GM19023 (cell line): ENCODE data around the gene MOB3A.
"Not testable (repeated sequence)": the region's sequence is repeated elsewhere in the genome, so short reads cannot be mapped to it uniquely, and the experiment has no call there.

ENCODE experiments used
- ATAC-seq: cut with Tn5 transposase; IDR thresholded peaks from one replicate; pipeline ENCODE4 v1.9.1; 2021; ENCODE audit warnings: mild to moderate bottlenecking, moderate library complexity; ENCODE audit not compliant: unreplicated experiment

The MOB3A gene

DNA sequence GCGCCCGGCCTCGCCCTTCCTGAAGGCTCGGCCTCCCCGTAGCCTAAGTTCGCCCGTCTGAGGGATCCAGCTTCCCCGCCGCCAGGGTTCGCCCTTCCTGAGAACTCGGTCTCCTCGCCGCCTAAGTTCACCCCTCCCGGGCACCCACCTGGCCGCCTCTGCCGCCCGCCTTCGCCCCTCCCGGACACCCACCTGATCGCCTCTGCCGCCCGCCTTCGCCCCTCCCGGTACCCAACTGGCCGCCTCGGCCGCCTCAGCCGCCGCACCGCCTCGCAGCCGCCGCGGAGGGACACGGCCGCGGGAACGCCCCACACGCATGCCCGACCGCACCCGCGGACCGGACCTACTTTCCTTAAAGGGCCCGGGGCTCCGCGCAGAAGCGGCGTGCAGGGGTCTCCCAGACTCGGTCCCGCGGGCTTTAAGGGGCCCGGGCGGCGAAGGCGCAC is at the start of gene MOB3A:
MOB3A (minus strand) TSS at position 293 of the 446 bp plus-strand sequence. CDS start 17,766 bp downstream, outside the sequence.
- no peak for ATAC-seq

GRCh38 chr19:2145831-2146241 is 49.7 kb upstream of the MOB3A start:
- ATAC-seq: no peak

- no peak for ATAC-seq
These were observed 48.1 kb upstream of the MOB3A start for GRCh38 chr19:2144190-2144589.

DNA sequence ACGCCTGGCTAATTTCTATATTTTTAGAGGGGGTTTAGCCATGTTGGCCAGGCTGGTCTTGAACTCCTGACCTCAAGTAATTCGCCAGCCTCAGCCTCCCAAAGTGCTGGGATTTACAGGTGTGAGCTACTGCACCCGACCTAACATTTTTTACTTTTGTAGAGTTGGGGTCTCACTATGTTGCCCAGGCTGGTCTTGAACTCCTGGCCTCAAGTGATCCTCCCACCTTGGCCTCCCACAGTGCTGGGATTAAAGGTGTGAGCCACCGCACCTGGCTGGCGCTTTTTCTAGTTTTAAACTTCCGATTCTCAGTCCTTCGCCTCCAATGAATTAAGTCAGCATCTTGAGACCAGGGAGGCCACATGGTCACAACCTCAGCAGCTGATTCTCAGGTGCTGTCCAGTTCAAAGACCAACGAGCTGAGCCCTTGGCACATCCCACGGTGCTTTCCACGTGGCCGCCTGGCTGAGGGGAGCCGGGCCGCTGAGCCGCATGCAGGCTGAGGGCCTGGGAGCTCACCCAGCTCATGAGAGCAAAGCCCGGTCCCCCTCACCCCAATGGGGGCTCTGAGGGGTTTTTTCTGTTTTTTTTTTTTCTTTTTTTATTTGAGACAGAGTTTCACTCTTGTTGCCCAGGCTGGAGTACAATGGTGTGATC is 46.2 kb upstream of the MOB3A start:
- ATAC-seq: no peak

GRCh38 chr19:2140138-2140569 is 44.0 kb upstream of the MOB3A start:
- no peak for ATAC-seq

DNA sequence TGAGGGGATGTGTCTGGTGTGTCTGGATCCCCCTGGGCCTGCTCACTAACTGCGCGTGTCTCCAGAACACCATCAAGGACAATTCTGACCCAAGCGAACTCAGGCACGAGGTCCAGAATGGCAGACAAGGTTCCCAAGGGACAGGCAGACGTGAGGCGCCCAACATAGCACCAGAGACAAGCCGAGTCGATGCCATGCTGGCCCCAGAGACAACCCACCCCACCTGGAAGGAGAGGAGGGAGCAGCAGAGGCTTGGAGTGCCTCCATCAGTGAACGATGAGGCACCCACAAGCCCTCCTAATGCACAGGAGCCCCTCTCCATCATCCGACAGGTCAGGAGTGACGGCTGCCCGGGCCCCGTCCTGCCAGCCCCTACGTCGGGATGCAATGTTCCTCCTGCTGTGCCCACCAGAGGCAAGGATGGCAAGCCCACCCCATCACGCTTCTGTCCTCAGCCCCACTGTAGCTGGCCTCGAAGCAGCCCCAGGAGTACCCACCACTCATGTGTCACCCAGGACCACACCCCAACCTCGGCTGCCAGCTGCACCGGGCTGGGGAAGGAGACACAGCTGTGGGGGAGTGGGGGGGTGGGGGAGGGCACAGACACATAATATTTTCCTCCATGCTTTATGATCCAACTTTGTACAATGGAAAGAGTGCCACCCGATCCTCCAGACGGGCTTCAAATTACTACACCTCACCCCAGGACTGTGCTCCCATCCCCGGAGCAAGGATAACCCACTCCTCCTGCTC is 43.4 kb upstream of the MOB3A start:
- no peak for ATAC-seq

DNA sequence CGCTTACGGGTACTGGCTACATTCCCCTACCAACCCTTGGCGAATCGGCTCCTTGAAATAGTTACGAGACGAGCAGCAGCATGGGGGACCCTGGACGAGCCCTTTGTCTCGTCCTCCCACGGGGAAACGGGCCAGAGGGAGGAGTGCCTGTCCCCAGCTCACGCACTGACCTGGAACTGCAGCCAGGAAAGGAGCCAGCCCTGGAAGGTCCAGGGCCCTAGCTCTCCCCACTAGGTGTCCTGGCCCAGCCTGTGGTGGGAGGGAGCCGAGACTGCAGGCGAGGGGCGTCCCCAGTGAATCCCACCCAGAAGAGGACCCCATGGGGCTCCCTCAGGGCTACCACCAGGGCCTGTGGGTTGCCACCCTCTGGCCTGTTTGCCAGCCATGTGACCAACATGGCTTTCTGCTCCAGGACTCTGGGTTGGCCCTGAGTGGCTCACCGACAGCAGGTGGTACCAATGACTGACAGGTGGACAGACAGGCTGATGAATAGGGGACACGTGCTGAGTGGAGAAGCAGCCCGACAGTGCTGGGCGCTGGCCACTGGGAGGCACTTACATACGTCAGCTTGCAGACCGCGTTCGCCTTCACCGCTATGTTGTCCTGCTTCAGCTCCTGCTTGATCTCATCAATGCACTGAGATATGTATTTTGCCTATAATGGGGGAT is 42.1 kb upstream of the MOB3A start:
- ATAC-seq: no peak

DNA sequence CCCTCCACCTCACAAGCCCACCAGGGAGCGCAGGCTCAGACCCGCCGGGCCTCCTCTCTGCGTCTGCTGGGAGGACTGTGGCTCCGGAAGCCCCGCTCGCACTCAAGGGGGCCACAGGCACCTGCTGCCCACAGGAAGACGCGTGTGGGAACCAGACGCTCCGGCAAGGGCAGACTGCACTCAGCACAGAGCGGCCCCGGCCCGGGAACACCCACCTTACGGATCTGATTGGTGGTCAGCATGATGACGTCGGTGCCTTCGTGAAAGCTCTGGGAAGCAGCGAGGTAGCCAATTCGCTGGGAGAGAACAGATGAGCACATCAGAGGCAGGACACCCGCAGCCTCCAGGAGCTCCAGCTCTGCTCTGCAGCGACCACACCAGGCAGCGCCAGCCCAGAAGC is 40.7 kb upstream of the MOB3A start:
- no peak for ATAC-seq

- no peak for ATAC-seq
These were observed 39.6 kb upstream of the MOB3A start for GRCh38 chr19:2135474-2136402.

DNA sequence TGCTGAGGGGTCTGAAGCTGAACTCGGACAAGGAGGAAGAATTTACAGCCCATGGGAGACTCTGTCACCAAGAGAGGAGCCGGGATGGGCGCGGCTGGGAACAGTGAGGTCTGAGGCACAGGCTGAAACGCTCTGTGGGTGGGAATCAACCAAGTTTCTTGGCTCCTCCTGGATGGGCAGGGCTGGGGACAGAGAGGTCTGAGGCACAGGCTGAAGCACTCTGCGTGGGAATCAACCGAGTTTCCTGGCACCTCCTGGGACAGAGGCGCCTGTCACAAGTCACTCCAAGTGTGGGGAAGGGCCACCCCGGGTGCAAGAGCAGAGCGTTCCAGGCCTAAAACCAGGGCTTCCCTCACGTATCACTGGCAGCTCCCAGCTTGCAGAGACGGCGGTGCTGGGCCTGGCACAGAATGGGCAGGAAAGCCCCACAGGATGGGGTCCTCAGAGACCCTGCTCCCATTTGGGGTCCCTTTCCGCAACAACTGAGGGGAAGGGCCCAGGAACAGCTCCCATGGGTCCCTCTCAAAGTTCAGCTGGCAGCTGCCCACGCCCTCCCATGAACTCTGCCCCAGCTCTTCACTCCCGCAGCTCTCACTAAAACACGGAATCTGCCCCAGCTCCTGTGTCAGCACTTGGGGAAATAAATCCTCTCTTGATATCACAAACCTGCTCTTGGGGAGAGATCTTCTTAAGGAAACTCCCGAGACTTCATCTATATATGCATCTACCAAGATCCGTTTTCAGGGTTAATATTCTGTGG is 36.8 kb upstream of the MOB3A start:
- no peak for ATAC-seq

DNA sequence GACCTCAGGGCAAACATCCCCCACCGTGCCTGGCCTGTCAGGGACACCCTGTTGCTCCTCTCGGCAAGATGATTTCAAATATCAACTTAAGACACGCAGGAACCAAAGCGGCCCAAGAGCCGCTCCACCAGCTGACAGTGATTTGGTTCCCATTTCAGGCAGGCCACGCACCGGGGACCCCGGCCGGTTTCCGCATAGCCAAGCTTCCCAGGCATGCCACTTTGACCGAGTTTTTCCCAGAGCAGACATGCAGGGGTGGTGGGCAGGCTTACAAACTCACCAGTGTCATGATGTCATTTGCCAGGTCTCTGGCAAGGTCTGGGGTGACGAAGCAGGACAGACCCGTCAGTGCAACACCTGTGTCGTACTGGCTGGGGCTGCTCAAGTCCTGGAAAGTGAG is 36.1 kb upstream of the MOB3A start:
- ATAC-seq: no peak

DNA sequence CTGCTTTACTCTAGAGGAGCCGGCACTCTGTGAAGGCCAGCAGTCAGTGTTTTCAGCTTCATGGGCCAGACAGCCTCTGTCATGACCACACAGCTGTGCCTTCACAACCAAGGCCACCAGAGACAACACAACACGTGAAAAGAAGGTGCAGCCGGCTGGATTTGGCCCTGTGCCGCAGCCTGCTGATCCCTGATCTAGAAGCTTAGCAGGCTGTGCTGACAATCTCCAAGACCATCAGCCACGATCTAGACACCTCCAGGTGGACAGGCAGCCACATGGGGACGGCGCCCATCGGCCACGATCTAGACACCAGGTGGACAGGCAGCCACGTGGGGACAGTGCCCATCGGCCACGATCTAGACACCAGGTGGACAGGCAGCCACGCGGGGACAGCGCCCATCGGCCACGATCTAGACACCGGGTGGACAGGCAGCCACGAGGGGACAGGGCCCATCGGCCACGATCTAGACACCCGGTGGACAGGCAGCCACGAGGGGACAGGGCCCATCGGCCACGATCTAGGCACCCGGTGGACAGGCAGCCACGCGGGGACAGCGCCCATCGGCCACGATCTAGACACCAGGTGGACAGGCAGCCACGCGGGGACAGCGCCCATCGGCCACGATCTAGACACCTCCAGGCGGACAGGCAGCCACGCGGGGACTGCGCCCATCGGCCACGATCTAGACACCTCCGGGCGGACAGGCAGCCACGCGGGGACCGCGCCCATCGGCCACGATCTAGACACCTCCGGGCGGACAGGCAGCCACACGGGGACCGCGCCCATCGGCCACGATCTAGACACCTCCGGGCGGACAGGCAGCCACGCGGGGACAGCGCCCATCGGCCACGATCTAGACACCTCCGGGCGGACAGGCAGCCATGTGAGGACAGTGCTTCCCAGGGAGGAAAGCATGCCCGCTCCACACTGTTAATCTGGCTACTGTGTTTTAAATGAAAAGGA is 35.2 kb upstream of the MOB3A start:
- ATAC-seq: not testable (repeated sequence)

DNA sequence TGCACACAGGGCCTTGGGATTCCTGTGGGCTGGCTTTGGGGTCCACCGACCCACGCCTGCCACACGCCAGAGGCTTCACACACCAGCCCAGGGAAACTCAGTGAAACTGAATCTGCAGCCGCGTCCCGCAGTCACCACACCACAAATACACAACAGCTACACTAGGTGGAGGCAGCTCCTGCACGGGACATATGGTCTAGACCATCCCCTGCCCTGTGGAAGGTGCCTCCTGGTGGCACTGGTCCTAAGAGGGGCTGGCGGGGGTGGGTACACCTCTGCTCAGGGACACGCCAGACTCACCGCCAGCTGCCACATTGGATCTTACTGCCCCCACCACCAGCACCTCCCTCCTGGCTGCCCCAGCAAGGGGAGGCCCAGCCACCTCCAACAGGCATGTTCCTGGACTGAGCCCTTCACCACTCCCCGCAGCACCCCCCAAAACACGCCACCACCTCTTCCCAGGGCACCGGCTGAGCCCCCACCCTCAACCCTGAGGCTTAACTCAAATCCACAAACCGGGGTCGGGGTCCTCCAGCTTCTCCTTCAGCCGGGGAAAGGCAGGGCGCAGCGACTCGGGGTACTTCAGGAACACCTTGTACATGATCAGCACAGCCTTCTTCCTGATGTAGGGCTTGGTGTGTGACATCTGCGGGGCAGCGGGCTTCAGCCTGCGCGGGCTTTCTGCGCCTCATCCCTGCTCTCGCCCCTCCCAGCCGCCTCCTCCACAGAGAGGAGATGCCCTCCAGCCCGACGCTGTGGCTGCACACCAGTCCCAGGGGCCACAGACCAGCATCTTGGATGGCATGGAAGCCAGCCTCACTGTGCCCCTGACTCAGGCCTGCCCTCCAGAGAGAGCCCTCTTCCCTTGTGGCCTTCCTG is 34.0 kb upstream of the MOB3A start:
- no peak for ATAC-seq

DNA sequence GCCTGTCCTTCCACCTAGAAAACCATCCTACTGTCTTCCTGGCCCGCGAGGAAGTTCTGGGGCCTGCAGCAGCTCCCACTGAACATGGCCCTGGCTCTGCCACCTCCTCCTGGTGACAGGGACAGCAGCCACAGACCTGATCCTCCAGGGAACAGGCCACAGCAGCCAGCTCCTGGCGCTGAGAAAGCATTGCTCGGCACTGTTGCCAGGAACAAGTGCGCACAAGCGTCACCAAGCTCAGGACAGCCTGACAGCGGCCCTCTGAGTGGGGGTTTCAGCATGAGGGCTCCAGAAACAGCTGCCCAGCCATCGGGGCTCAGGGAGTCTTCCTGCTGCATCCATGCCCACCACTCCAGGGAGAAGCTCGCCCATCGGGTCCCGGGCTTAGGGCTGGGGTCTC is 33.4 kb upstream of the MOB3A start:
- no peak for ATAC-seq

DNA sequence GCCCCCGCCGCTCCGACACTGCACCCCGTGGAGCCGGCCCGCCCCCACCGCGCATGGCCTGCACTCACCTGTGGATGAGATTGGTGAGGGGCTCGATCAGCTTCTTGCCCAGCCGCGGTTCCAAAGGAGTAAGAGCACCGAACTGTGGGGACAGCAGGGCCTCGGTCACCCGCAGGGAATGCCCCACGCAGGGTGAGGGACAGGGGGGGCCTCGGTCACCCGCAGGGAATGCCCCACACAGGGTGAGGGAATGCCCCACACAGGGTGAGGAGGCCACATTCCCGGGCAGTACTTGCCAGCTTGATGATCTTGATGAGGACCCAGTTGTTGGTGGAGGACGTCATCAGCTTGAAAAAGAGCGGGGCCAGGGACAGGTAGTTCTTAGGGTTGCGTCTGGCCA is 32.9 kb upstream of the MOB3A start:
- ATAC-seq: no peak

GRCh38 chr19:2128252-2128651 is 32.1 kb upstream of the MOB3A start:
- ATAC-seq: not testable (repeated sequence)

DNA sequence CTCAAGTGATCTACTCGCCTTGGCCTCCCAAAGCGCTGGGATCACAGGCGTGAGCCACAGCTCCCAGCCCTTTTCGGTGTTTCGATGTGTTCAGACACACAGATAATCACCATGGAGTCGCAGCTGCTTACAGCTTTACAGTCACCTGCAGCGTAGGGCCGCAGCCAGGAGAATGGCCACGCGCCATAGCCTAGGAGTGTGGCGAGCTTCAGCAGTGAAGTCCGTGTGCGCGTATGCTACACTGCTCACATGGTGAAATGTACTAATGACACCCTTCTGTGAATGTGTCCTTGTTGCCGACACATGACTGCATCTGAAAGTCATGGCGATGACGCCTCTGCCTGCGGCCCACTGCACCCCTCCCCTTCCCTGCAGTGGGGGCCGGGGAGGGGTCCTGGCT is 31.6 kb upstream of the MOB3A start:
- ATAC-seq: no peak
